GM23338 (cell line): ENCODE data around the gene PIGN. TPM values are rescaled to one million over a fixed set of nuclear protein-coding genes. Genes with fewer than 3 reads are reported as not detected.

Experiments used
- ATAC-seq: fragments of 200-7000 bp; cut with Tn5 transposase; 3 replicates; pipeline ENCODE4 v1.9.1; 2020
- DNase-seq: peaks from one replicate; pipeline ENCODE4 v3.0.0-alpha.2; 2015; ENCODE audit warnings: low spot score
- H2AFZ ChIP-seq: fragments of 200-600 bp; sonication (generic); 2 replicates; pipeline ENCODE4 v1.8.0; 2016; ENCODE audit warnings: antibody characterized with exemption, mild to moderate bottlenecking, moderate library complexity
- H3F3A ChIP-seq: fragments of 200-600 bp; sonication (generic); replicated peaks from 2 replicates; pipeline ENCODE4 v1.8.0; 2017; ENCODE audit warnings: antibody characterized with exemption, mixed run types, low read depth
- H3K27ac ChIP-seq: fragments of 200-600 bp; sonication (generic); 2 replicates; pipeline ENCODE4 v1.6.1; 2016; ENCODE audit warnings: low read depth
- H3K27me3 ChIP-seq: fragments of 200-600 bp; sonication (generic); 2 replicates; pipeline ENCODE4 v1.8.0; 2016; ENCODE audit warnings: mild to moderate bottlenecking, mixed run types, moderate library complexity; ENCODE audit not compliant: insufficient read depth
- H3K36me3 ChIP-seq: fragments of 200-600 bp; sonication (generic); 2 replicates; pipeline ENCODE4 v1.8.0; 2016; ENCODE audit warnings: mild to moderate bottlenecking; ENCODE audit not compliant: insufficient read depth
- H3K4me1 ChIP-seq: fragments of 200-600 bp; sonication (generic); 2 replicates; pipeline ENCODE4 v1.8.0; 2016; ENCODE audit warnings: mild to moderate bottlenecking, moderate library complexity; ENCODE audit not compliant: insufficient read depth
- H3K4me2 ChIP-seq: fragments of 200-600 bp; sonication (generic); 2 replicates; pipeline ENCODE4 v1.7.1; 2017; ENCODE audit warnings: mixed run types
- H3K4me3 ChIP-seq: fragments of 200-600 bp; sonication (generic); 2 replicates; pipeline ENCODE4 v1.6.1; 2016; ENCODE audit warnings: mixed run types
- H3K79me2 ChIP-seq: fragments of 200-600 bp; sonication (generic); replicated peaks from 2 replicates; pipeline ENCODE4 v1.8.0; 2017; ENCODE audit warnings: mild to moderate bottlenecking; ENCODE audit not compliant: insufficient read depth
- H3K9me2 ChIP-seq: fragments of 200-600 bp; sonication (generic); 2 replicates; pipeline ENCODE4 v1.8.0; 2017; ENCODE audit not compliant: insufficient read depth
- H4K20me1 ChIP-seq: fragments of 200-600 bp; sonication (generic); replicated peaks from 2 replicates; pipeline ENCODE4 v1.8.0; 2017; ENCODE audit warnings: mild to moderate bottlenecking; ENCODE audit not compliant: insufficient read depth
- H3K27ac Mint-ChIP-seq: 2 replicates; pipeline ENCODE4 v1.8.0; 2020; ENCODE audit warnings: inconsistent platforms, mild to moderate bottlenecking, moderate library complexity, mixed read lengths
- H3K27me3 Mint-ChIP-seq: 3 replicates; pipeline ENCODE4 v1.8.0; 2022; ENCODE audit warnings: low read depth, mild to moderate bottlenecking, moderate library complexity, mixed read lengths, inconsistent platforms; ENCODE audit not compliant: insufficient read depth, poor library complexity
- H3K36me3 Mint-ChIP-seq: 3 replicates; pipeline ENCODE4 v1.8.0; 2021; ENCODE audit warnings: low read depth, mild to moderate bottlenecking, inconsistent platforms, moderate library complexity, mixed read lengths
- H3K4me1 Mint-ChIP-seq: 3 replicates; pipeline ENCODE4 v1.8.0; 2020; ENCODE audit warnings: mild to moderate bottlenecking, inconsistent platforms, mixed read lengths
- H3K4me3 Mint-ChIP-seq: 3 replicates; pipeline ENCODE4 v1.8.0; 2021; ENCODE audit warnings: moderate library complexity, mild to moderate bottlenecking, inconsistent platforms, mixed read lengths
- H3K9me3 Mint-ChIP-seq: 3 replicates; pipeline ENCODE4 v1.8.0; 2020; ENCODE audit warnings: moderate library complexity, mild to moderate bottlenecking, inconsistent platforms, mixed read lengths
- CREB1 ChIP-seq: fragments of 250-450 bp; sonication (Bioruptor Pico); IDR thresholded peaks from 2 replicates; pipeline ENCODE4 v1.5.0; 2020; ENCODE audit warnings: low read depth, mild to moderate bottlenecking, moderate library complexity
- ETS1 ChIP-seq: IDR thresholded peaks from 2 replicates; pipeline ENCODE4 v1.6.1; 2016; ENCODE audit warnings: antibody characterized with exemption
- EZH2 ChIP-seq: fragments of 200-600 bp; sonication (generic); IDR thresholded peaks from one replicate; pipeline ENCODE4 v1.8.0; 2017; ENCODE audit warnings: antibody characterized with exemption, mild to moderate bottlenecking, low read depth; ENCODE audit not compliant: unreplicated experiment
- EZH2phosphoT487 ChIP-seq: fragments of 200-600 bp; sonication (generic); IDR thresholded peaks from one replicate; pipeline ENCODE4 v1.8.1; 2018; ENCODE audit warnings: antibody characterized with exemption; ENCODE audit not compliant: unreplicated experiment
- JUNB ChIP-seq: IDR thresholded peaks from one replicate; pipeline ENCODE4 v1.6.1; 2016; ENCODE audit warnings: antibody characterized with exemption; ENCODE audit not compliant: unreplicated experiment
- NANOG ChIP-seq: IDR thresholded peaks from 2 replicates; pipeline ENCODE4 v1.6.1; 2016; ENCODE audit warnings: antibody characterized with exemption, borderline replicate concordance
- POLR2AphosphoS5 ChIP-seq: IDR thresholded peaks from 2 replicates; pipeline ENCODE4 v1.6.1; 2016; ENCODE audit warnings: antibody characterized with exemption, low read depth
- REST ChIP-seq: IDR thresholded peaks from one replicate; pipeline ENCODE4 v1.6.1; 2018; ENCODE audit warnings: antibody characterized with exemption; ENCODE audit not compliant: unreplicated experiment
- STAT1 ChIP-seq: IDR thresholded peaks from one replicate; pipeline ENCODE4 v1.6.1; 2016; ENCODE audit warnings: antibody characterized with exemption; ENCODE audit not compliant: unreplicated experiment
- ZNF331 ChIP-seq: fragments of 250-450 bp; sonication (Bioruptor Pico); IDR thresholded peaks from 2 replicates; pipeline ENCODE4 v1.5.0; 2020; ENCODE audit warnings: low read depth, mild to moderate bottlenecking, moderate library complexity
- ZNF462 ChIP-seq: fragments of 250-450 bp; sonication (Bioruptor Pico); IDR thresholded peaks from 2 replicates; pipeline ENCODE4 v1.5.0; 2020; ENCODE audit warnings: mild to moderate bottlenecking, moderate library complexity
- polyA plus RNA-seq: library from polyadenylated mRNA; unstranded; fragments of >200 nt; fragmentation: Nextera tagmentation; extraction: Ambion mirVana; gene quantifications from 2 replicates; pipeline ENCODE4 v1.2.1, GENCODE V29; 2016
- total RNA-seq: library from RNA; depleted of rRNA; stranded (reverse); fragments of >200 nt; shearing (Covaris generic); gene quantifications from 2 replicates; pipeline ENCODE4 v1.2.3, GENCODE V29; 2014

Gene PIGN
- total and polyA plus RNA-seq, 2 experiments from 2014 or later, result 9.4 to 33.0 TPM

GRCh38 chr18:61993831-61994230 is 193.0 kb downstream of the PIGN start:
- Histone ChIP-seq H3K9me2 (peaks cover 15% of the 10 kb centered on the region), H3K4me3 (no peak overlapping the region), H3K27ac (no peak overlapping the region), H3K79me2 (no peaks in the 10 kb centered on the region), H3F3A (no peaks in the 10 kb centered on the region), H3K4me2 (no peak overlapping the region), H3K27me3 (no peaks in the 10 kb centered on the region), H3K4me1 (peaks cover 8% of the 10 kb centered on the region; the same call in 1 of the 2 replicates), H3K36me3 (no peaks in the 10 kb centered on the region), H4K20me1 (no peaks in the 10 kb centered on the region), H2AFZ (no peak overlapping the region)
- DNase-seq (no peak), ATAC-seq (no peak)
- no peak overlapping the region for H3K4me3 Mint-ChIP-seq
- H3K36me3 Mint-ChIP-seq, result peaks cover 2% of the 10 kb centered on the region; the same call in 1 of the 3 replicates
- H3K4me1 Mint-ChIP-seq, result peaks cover 22% of the 10 kb centered on the region
- TF ChIP-seq STAT1 (no peak), ZNF331 (no peak), EZH2 (no peak), NANOG (no peak), REST (no peak), CREB1 (CRISPR knock-in tag) (no peak), EZH2phosphoT487 (no peak), POLR2AphosphoS5 (no peak), JUNB (no peak), ETS1 (no peak)
- H3K9me3 Mint-ChIP-seq, result peaks cover 4% of the 10 kb centered on the region; the same call in 1 of the 3 replicates
- H3K27me3 Mint-ChIP-seq, result no peaks in the 10 kb centered on the region
- H3K27ac Mint-ChIP-seq, result no peak overlapping the region

GRCh38 chr18:61992923-61993322 is 193.9 kb downstream of the PIGN start:
- Histone ChIP-seq H3K79me2 (no peaks in the 10 kb centered on the region), H3K4me3 (no peak overlapping the region), H3K4me1 (no peaks in the 10 kb centered on the region), H3K27me3 (no peaks in the 10 kb centered on the region), H3F3A (no peaks in the 10 kb centered on the region), H3K4me2 (no peak overlapping the region), H4K20me1 (no peaks in the 10 kb centered on the region), H2AFZ (no peak overlapping the region), H3K9me2 (peaks cover 12% of the 10 kb centered on the region), H3K36me3 (no peaks in the 10 kb centered on the region), H3K27ac (no peak overlapping the region)
- H3K4me3 Mint-ChIP-seq, result no peak overlapping the region
- no peak for ATAC-seq
- no peak for DNase-seq
- no peak overlapping the region for H3K27ac Mint-ChIP-seq
- peaks cover 13% of the 10 kb centered on the region; the same call in 2 of the 3 replicates for H3K4me1 Mint-ChIP-seq
- no peaks in the 10 kb centered on the region for H3K36me3 Mint-ChIP-seq
- H3K27me3 Mint-ChIP-seq, result no peaks in the 10 kb centered on the region
- no peaks in the 10 kb centered on the region for H3K9me3 Mint-ChIP-seq
- TF ChIP-seq STAT1, result no peak
- TF ChIP-seq POLR2AphosphoS5, result no peak
- no peak for TF ChIP-seq ZNF462
- no peak for TF ChIP-seq NANOG
- no peak for TF ChIP-seq CREB1 (CRISPR knock-in tag)
